NB4 (cell line): Measurements from ENCODE around the gene TLN1.

ENCODE experiments used
- POLR2A ChIP-seq: IDR thresholded peaks from 2 replicates; pipeline ENCODE4 v1.6.1; 2011; ENCODE audit warnings: mild to moderate bottlenecking; ENCODE audit not compliant: insufficient read length; ENCODE audit errors: extremely low read depth
- TF ChIP-seq, protein P1 (sequence below): IDR thresholded peaks from 2 replicates; pipeline ENCODE4 v1.6.1; 2011; ENCODE audit warnings: low read depth, low read length
- TF ChIP-seq, protein P2 (sequence below): IDR thresholded peaks from one replicate; pipeline ENCODE4 v1.5.1; 2012; ENCODE audit warnings: low read depth, low read length

DNA sequence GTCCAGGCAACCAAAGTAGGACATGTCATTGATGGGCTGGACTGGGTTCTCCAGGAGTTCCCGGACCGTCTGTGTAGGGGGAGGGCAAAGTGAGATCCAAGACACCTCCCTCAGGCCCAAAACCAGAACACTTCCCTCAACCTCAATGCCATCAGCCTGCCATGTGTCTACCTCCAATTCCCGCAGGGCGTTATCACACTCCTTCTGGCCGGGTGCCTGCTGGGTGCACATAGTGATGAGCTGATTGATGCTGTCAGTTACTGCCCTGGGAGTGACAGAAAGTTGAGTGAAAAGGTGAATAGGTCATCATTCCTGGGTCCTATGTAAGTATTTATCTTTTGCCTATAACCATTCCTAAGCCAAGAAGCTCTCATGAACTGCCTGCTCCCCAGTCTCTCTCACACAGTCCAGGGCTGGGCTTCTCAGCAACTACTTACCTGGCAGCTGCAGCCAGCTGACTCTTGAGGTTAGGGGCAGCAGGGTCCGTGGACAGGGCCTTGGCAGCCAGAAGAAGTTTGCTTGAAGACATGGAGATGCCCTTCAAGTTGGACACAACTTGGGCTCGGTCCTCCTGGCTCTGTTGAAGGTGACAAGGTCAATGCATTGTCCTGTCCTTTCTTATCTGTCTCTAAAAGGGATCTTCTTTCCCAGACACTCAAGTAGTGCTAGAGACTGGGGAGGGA, 21.0 kb downstream of the TLN1 start:
- TF ChIP-seq, protein P1, sequence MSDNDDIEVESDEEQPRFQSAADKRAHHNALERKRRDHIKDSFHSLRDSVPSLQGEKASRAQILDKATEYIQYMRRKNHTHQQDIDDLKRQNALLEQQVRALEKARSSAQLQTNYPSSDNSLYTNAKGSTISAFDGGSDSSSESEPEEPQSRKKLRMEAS: no peak
- TF ChIP-seq, protein P2, sequence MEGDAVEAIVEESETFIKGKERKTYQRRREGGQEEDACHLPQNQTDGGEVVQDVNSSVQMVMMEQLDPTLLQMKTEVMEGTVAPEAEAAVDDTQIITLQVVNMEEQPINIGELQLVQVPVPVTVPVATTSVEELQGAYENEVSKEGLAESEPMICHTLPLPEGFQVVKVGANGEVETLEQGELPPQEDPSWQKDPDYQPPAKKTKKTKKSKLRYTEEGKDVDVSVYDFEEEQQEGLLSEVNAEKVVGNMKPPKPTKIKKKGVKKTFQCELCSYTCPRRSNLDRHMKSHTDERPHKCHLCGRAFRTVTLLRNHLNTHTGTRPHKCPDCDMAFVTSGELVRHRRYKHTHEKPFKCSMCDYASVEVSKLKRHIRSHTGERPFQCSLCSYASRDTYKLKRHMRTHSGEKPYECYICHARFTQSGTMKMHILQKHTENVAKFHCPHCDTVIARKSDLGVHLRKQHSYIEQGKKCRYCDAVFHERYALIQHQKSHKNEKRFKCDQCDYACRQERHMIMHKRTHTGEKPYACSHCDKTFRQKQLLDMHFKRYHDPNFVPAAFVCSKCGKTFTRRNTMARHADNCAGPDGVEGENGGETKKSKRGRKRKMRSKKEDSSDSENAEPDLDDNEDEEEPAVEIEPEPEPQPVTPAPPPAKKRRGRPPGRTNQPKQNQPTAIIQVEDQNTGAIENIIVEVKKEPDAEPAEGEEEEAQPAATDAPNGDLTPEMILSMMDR: no peak
- no peak for TF ChIP-seq POLR2A
